HepG2 (cell line): ENCODE measurements around the gene LECT2.

ENCODE experiments used
- CTCF ChIP-seq: sonication (generic); formaldehyde crosslinking; IDR thresholded peaks from 2 replicates; pipeline ENCODE4 v1.5.0; 2020; ENCODE audit warnings: mild to moderate bottlenecking, missing genetic modification reagents, moderate library complexity
- SUZ12 ChIP-seq: fragments of 150-350 bp; IDR thresholded peaks from 2 replicates; pipeline ENCODE4 v1.6.1; 2014; ENCODE audit warnings: low read depth, low read length

- TF ChIP-seq SUZ12 = no peak
- no peak for TF ChIP-seq CTCF (CRISPR knock-in tag)
These were observed 53.1 kb downstream of the LECT2 start for GRCh38 chr5:135901633-135902032.
